HepG2 (cell line): ENCODE measurements around the gene MPG. TPM values are rescaled to one million over a fixed set of nuclear protein-coding genes. Genes with fewer than 3 reads are reported as not detected.
A peak's percentile ranks its signal among the peaks of the same experiment; 100 is the strongest.

ENCODE experiments used
- BATF2 ChIP-seq: sonication (generic); formaldehyde crosslinking; IDR thresholded peaks from 2 replicates; pipeline ENCODE4 v1.8.0; 2022; ENCODE audit warnings: mild to moderate bottlenecking, missing genetic modification reagents, moderate library complexity
- FOXM1 ChIP-seq: sonication (generic); formaldehyde crosslinking; IDR thresholded peaks from 2 replicates; pipeline ENCODE4 v1.5.0; 2020; ENCODE audit warnings: missing genetic modification reagents
- HNRNPL ChIP-seq: fragments of 200-400 bp; formaldehyde crosslinking; IDR thresholded peaks from 2 replicates; pipeline ENCODE4 v1.6.1; 2017; ENCODE audit warnings: mild to moderate bottlenecking, low read depth, low read length
- HOXA7 ChIP-seq: sonication (generic); formaldehyde crosslinking; IDR thresholded peaks from 2 replicates; pipeline ENCODE4 v1.8.1; 2022; ENCODE audit warnings: mild to moderate bottlenecking, missing genetic modification reagents, moderate library complexity
- SATB2 ChIP-seq: sonication (generic); formaldehyde crosslinking; IDR thresholded peaks from 2 replicates; pipeline ENCODE4 v1.5.0; 2020; ENCODE audit warnings: missing genetic modification reagents
- SPEN ChIP-seq: sonication (generic); formaldehyde crosslinking; IDR thresholded peaks from 2 replicates; pipeline ENCODE4 v1.5.1; 2020; ENCODE audit warnings: low read depth, mild to moderate bottlenecking, missing genetic modification reagents
- SRY ChIP-seq: sonication (generic); formaldehyde crosslinking; IDR thresholded peaks from 2 replicates; pipeline ENCODE4 v1.8.0; 2022; ENCODE audit warnings: mild to moderate bottlenecking, missing genetic modification reagents
- TAF1 ChIP-seq: sonication (generic); formaldehyde crosslinking; IDR thresholded peaks from 2 replicates; pipeline ENCODE4 v1.4.0; 2020; ENCODE audit warnings: missing genetic modification reagents
- TFAP4 ChIP-seq: sonication (generic); IDR thresholded peaks from 2 replicates; pipeline ENCODE4 v1.6.1; 2016; ENCODE audit warnings: low read depth, borderline replicate concordance
- TOE1 ChIP-seq: sonication (generic); formaldehyde crosslinking; IDR thresholded peaks from 2 replicates; pipeline ENCODE4 v1.4.0; 2020; ENCODE audit warnings: mild to moderate bottlenecking, missing genetic modification reagents
- ZFX ChIP-seq: sonication (generic); formaldehyde crosslinking; IDR thresholded peaks from 2 replicates; pipeline ENCODE4 v1.4.0; 2020; ENCODE audit warnings: mild to moderate bottlenecking, low read depth, missing genetic modification reagents, moderate library complexity
- ZNF431 ChIP-seq: sonication (generic); formaldehyde crosslinking; IDR thresholded peaks from 2 replicates; pipeline ENCODE4 v1.9.0; 2022; ENCODE audit warnings: missing genetic modification reagents, low read depth, mild to moderate bottlenecking, borderline replicate concordance
- ZNF547 ChIP-seq: sonication (generic); formaldehyde crosslinking; IDR thresholded peaks from 2 replicates; pipeline ENCODE4 v1.5.1; 2020; ENCODE audit warnings: mild to moderate bottlenecking, missing genetic modification reagents
- ZNF839 ChIP-seq: sonication (generic); formaldehyde crosslinking; IDR thresholded peaks from 2 replicates; pipeline ENCODE4 v1.4.0; 2020; ENCODE audit warnings: missing genetic modification reagents, mild to moderate bottlenecking, borderline replicate concordance
- polyA plus RNA-seq, 8 experiments: library from polyadenylated mRNA; depleted of rRNA in 3 of 8; stranded (reverse) in 7 of 8; unstranded in 1 of 8; fragments of >200 nt; fragmentation: Illumina TruSeq in 4 of 8; extraction: Trizol in 4 of 8; gene quantifications; 2 replicates each; pipeline versions ENCODE4 v1.2.1 to v1.2.3, GENCODE V29; 2011 to 2016; ENCODE audit warnings: low read depth in 4 of 8, missing spikeins in 1 of 8, mixed read lengths in 1 of 8; ENCODE audit not compliant: insufficient read depth in 1 of 8
- total RNA-seq, 5 experiments: library from RNA; depleted of rRNA; stranded (reverse); fragments of >200 nt; fragmentation: Illumina TruSeq; extraction: Trizol; gene quantifications; 2 replicates each; pipeline ENCODE4 v1.2.3, GENCODE V29; 2016; ENCODE audit warnings: low read depth in 1 of 5
- TF ChIP-seq, protein P1 (sequence below): sonication (generic); formaldehyde crosslinking; IDR thresholded peaks from 2 replicates; pipeline ENCODE4 v1.5.0; 2020; ENCODE audit warnings: mild to moderate bottlenecking, missing genetic modification reagents
- TF ChIP-seq, protein P2 (sequence below): sonication (generic); formaldehyde crosslinking; IDR thresholded peaks from 2 replicates; pipeline ENCODE4 v1.5.1; 2020; ENCODE audit warnings: mild to moderate bottlenecking, missing genetic modification reagents, moderate library complexity
- TF ChIP-seq, protein P3 (sequence below): sonication (generic); formaldehyde crosslinking; IDR thresholded peaks from 2 replicates; pipeline ENCODE4 v1.8.0; 2022; ENCODE audit warnings: missing genetic modification reagents, mild to moderate bottlenecking, inconsistent platforms, borderline replicate concordance
- TF ChIP-seq, protein P4 (sequence below): sonication (generic); formaldehyde crosslinking; IDR thresholded peaks from 2 replicates; pipeline ENCODE4 v1.5.0; 2020; ENCODE audit warnings: missing genetic modification reagents, mild to moderate bottlenecking, borderline replicate concordance

The MPG gene
- total and polyA plus RNA-seq, 2 of the 13 experiments (the other 11 are each of a cell fraction or from before 2014, with no cell fraction given), result 59.1 to 62.5 TPM

DNA sequence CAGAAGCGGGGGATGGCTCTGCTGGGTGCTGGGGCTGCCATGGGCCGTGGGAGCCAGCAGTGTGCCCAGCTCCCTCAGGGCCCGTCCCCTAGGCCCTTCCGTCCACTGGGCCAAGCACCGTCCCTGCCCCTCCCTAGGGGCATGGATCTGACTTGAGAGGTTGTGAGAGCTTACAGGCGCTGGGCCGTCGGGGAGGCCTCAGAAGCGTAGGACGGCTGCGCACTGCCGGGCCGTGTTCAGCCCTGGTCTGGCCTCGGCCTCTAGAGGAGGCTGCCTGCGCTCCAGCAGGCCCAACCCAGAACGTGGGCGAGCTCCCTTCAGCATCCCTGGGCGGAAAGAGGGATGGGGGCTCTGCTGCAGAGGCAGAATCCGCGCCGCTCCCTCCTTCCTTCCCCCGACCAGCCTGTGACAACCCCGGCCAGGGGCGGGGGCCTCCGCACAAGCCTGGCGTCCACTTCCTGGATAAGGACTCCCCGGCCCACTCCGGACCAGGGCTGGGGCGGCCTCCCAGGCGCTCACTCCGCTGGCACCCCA is 685 bp upstream of the MPG start (continued):
- TF ChIP-seq, protein P1, sequence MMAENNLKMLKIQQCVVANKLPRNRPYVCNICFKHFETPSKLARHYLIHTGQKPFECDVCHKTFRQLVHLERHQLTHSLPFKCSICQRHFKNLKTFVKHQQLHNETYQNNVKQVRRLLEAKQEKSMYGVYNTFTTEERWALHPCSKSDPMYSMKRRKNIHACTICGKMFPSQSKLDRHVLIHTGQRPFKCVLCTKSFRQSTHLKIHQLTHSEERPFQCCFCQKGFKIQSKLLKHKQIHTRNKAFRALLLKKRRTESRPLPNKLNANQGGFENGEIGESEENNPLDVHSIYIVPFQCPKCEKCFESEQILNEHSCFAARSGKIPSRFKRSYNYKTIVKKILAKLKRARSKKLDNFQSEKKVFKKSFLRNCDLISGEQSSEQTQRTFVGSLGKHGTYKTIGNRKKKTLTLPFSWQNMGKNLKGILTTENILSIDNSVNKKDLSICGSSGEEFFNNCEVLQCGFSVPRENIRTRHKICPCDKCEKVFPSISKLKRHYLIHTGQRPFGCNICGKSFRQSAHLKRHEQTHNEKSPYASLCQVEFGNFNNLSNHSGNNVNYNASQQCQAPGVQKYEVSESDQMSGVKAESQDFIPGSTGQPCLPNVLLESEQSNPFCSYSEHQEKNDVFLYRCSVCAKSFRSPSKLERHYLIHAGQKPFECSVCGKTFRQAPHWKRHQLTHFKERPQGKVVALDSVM (CRISPR knock-in tag), result peak; percentile 98
- TF ChIP-seq, protein P2, sequence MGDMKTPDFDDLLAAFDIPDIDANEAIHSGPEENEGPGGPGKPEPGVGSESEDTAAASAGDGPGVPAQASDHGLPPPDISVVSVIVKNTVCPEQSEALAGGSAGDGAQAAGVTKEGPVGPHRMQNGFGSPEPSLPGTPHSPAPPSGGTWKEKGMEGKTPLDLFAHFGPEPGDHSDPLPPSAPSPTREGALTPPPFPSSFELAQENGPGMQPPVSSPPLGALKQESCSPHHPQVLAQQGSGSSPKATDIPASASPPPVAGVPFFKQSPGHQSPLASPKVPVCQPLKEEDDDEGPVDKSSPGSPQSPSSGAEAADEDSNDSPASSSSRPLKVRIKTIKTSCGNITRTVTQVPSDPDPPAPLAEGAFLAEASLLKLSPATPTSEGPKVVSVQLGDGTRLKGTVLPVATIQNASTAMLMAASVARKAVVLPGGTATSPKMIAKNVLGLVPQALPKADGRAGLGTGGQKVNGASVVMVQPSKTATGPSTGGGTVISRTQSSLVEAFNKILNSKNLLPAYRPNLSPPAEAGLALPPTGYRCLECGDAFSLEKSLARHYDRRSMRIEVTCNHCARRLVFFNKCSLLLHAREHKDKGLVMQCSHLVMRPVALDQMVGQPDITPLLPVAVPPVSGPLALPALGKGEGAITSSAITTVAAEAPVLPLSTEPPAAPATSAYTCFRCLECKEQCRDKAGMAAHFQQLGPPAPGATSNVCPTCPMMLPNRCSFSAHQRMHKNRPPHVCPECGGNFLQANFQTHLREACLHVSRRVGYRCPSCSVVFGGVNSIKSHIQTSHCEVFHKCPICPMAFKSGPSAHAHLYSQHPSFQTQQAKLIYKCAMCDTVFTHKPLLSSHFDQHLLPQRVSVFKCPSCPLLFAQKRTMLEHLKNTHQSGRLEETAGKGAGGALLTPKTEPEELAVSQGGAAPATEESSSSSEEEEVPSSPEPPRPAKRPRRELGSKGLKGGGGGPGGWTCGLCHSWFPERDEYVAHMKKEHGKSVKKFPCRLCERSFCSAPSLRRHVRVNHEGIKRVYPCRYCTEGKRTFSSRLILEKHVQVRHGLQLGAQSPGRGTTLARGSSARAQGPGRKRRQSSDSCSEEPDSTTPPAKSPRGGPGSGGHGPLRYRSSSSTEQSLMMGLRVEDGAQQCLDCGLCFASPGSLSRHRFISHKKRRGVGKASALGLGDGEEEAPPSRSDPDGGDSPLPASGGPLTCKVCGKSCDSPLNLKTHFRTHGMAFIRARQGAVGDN (CRISPR knock-in tag), result peak; percentile 73
- TF ChIP-seq TAF1 (0 out of 2 replicates have a peak, but pooled peaks have one; percentile 6), FOXM1 (CRISPR knock-in tag) (no peak), BATF2 (no peak), ZNF839 (CRISPR knock-in tag) (no peak), ZNF431 (CRISPR knock-in tag) (0 out of 2 replicates have a peak, but pooled peaks have one; percentile 3), HOXA7 (CRISPR knock-in tag) (no peak), TOE1 (CRISPR knock-in tag) (no peak), SATB2 (CRISPR knock-in tag) (no peak), ZFX (CRISPR knock-in tag) (peak; percentile 87), TFAP4 (no peak), HNRNPL (0 out of 2 replicates have a peak, but pooled peaks have one; percentile 1), SRY (CRISPR knock-in tag) (0 out of 2 replicates have a peak, but pooled peaks have one; percentile 4), ZNF547 (CRISPR knock-in tag) (0 out of 2 replicates have a peak, but pooled peaks have one; percentile 27), SPEN (CRISPR knock-in tag) (peak; percentile 1; the same call in 1 of the 2 replicates)
- TF ChIP-seq, protein P3, sequence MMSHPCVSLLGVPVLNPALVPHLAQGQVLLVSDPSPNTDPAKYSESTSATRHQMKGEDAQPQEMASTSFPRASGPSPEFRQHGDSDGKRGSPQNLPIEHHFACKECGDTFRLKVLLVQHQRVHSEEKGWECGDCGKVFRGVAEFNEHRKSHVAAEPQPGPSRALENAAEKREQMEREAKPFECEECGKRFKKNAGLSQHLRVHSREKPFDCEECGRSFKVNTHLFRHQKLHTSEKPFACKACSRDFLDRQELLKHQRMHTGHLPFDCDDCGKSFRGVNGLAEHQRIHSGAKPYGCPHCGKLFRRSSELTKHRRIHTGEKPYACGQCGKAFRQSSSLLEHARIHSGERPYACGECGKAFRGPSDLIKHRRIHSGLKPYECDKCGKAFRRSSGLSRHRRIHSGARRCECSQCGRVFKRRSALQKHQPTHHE (CRISPR knock-in tag), result no peak
- TF ChIP-seq, protein P4, sequence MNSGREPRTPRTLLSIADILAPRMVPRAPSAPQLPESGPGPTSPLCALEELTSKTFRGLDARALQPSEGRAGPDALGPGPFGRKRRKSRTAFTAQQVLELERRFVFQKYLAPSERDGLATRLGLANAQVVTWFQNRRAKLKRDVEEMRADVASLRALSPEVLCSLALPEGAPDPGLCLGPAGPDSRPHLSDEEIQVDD (CRISPR knock-in tag), result no peak
